SK-N-SH treated with all-trans-retinoic acid at 6 μM for 48 hours (cell line): ENCODE measurements around the gene SURF1.

Experiments
- CSDC2 ChIP-seq: fragments of 250-450 bp; sonication (Bioruptor Pico); IDR thresholded peaks from 2 replicates; pipeline ENCODE4 v1.5.0; 2020; ENCODE audit warnings: mild to moderate bottlenecking, moderate library complexity
- PATZ1 ChIP-seq: fragments of 250-450 bp; sonication (Bioruptor Pico); IDR thresholded peaks from 2 replicates; pipeline ENCODE4 v1.8.0; 2020; ENCODE audit warnings: mild to moderate bottlenecking, moderate library complexity, borderline replicate concordance
- POU6F1 ChIP-seq: fragments of 250-450 bp; sonication (Bioruptor Pico); IDR thresholded peaks from 2 replicates; pipeline ENCODE4 v1.8.0; 2021; ENCODE audit warnings: low read depth, mild to moderate bottlenecking, moderate library complexity, borderline replicate concordance
- RARB ChIP-seq: fragments of 250-450 bp; sonication (Bioruptor Pico); IDR thresholded peaks from 2 replicates; pipeline ENCODE4 v1.8.0; 2021; ENCODE audit warnings: mild to moderate bottlenecking, moderate library complexity
- TCF4 ChIP-seq: fragments of 250-450 bp; sonication (Bioruptor Pico); IDR thresholded peaks from 2 replicates; pipeline ENCODE4 v1.8.0; 2021; ENCODE audit warnings: mild to moderate bottlenecking, moderate library complexity, borderline replicate concordance
- TF ChIP-seq, protein P1 (sequence below): fragments of 250-450 bp; sonication (Bioruptor Pico); IDR thresholded peaks from 2 replicates; pipeline ENCODE4 v1.5.0; 2020; ENCODE audit warnings: mild to moderate bottlenecking, moderate library complexity
- TF ChIP-seq, protein P2 (sequence below): fragments of 250-450 bp; sonication (Bioruptor Pico); IDR thresholded peaks from 2 replicates; pipeline ENCODE4 v1.5.1; 2021; ENCODE audit warnings: mild to moderate bottlenecking, moderate library complexity
- TF ChIP-seq, protein P3 (sequence below): fragments of 250-450 bp; sonication (Bioruptor Pico); IDR thresholded peaks from 2 replicates; pipeline ENCODE4 v1.5.1; 2020; ENCODE audit warnings: low read depth, mild to moderate bottlenecking, moderate library complexity

- TF ChIP-seq PATZ1 (CRISPR knock-in tag) (no peak), POU6F1 (no peak), TCF4 (CRISPR knock-in tag) (no peak), RARB (CRISPR knock-in tag) (no peak), CSDC2 (no peak)
- TF ChIP-seq, protein P1, sequence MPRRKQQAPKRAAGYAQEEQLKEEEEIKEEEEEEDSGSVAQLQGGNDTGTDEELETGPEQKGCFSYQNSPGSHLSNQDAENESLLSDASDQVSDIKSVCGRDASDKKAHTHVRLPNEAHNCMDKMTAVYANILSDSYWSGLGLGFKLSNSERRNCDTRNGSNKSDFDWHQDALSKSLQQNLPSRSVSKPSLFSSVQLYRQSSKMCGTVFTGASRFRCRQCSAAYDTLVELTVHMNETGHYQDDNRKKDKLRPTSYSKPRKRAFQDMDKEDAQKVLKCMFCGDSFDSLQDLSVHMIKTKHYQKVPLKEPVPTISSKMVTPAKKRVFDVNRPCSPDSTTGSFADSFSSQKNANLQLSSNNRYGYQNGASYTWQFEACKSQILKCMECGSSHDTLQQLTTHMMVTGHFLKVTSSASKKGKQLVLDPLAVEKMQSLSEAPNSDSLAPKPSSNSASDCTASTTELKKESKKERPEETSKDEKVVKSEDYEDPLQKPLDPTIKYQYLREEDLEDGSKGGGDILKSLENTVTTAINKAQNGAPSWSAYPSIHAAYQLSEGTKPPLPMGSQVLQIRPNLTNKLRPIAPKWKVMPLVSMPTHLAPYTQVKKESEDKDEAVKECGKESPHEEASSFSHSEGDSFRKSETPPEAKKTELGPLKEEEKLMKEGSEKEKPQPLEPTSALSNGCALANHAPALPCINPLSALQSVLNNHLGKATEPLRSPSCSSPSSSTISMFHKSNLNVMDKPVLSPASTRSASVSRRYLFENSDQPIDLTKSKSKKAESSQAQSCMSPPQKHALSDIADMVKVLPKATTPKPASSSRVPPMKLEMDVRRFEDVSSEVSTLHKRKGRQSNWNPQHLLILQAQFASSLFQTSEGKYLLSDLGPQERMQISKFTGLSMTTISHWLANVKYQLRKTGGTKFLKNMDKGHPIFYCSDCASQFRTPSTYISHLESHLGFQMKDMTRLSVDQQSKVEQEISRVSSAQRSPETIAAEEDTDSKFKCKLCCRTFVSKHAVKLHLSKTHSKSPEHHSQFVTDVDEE = no peak
- TF ChIP-seq, protein P2, sequence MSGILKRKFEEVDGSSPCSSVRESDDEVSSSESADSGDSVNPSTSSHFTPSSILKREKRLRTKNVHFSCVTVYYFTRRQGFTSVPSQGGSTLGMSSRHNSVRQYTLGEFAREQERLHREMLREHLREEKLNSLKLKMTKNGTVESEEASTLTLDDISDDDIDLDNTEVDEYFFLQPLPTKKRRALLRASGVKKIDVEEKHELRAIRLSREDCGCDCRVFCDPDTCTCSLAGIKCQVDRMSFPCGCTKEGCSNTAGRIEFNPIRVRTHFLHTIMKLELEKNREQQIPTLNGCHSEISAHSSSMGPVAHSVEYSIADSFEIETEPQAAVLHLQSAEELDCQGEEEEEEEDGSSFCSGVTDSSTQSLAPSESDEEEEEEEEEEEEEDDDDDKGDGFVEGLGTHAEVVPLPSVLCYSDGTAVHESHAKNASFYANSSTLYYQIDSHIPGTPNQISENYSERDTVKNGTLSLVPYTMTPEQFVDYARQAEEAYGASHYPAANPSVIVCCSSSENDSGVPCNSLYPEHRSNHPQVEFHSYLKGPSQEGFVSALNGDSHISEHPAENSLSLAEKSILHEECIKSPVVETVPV (CRISPR knock-in tag) = no peak
- TF ChIP-seq, protein P3, sequence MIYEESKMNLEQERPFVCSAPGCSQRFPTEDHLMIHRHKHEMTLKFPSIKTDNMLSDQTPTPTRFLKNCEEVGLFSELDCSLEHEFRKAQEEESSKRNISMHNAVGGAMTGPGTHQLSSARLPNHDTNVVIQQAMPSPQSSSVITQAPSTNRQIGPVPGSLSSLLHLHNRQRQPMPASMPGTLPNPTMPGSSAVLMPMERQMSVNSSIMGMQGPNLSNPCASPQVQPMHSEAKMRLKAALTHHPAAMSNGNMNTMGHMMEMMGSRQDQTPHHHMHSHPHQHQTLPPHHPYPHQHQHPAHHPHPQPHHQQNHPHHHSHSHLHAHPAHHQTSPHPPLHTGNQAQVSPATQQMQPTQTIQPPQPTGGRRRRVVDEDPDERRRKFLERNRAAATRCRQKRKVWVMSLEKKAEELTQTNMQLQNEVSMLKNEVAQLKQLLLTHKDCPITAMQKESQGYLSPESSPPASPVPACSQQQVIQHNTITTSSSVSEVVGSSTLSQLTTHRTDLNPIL (CRISPR knock-in tag) = no peak
Observed at GRCh38 chr9:133344979-133345378, 11.3 kb downstream of the SURF1 start.
